Stimulated activated CD8-positive, alpha-beta memory T cell treated with anti-CD3 and anti-CD28 coated beads, Interleukin-4, amount 100 ng/mL, for 48 hours (primary cell): ENCODE results near the gene RCOR1.
"Not testable (repeated sequence)": the region's sequence is repeated elsewhere in the genome, so short reads cannot be mapped to it uniquely, and the experiment has no call there.

ENCODE experiments used
- DNase-seq: peaks from one replicate; pipeline ENCODE4 v3.0.0-alpha.2; 2020

The RCOR1 gene

DNA sequence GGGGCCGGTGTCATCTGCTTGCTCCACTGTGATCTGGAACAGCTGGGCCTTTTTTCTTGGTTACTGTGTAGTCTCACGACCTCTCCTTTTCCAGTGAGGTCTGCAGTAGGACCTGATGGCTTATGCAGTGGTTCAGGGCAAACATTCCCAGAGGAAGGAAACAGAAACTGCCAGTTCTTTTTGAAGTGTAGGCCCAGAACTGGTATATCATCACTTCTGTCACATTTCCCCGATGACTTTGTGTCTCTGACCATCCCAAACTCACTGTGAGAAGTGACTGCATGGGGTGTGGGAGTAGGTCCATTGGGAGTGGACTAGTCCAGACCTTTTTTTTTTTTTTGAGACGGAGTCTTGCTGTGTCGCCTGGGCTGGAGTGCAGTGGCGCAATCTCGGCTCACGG, 38.4 kb downstream of the RCOR1 start:
- no peak for DNase-seq

DNA sequence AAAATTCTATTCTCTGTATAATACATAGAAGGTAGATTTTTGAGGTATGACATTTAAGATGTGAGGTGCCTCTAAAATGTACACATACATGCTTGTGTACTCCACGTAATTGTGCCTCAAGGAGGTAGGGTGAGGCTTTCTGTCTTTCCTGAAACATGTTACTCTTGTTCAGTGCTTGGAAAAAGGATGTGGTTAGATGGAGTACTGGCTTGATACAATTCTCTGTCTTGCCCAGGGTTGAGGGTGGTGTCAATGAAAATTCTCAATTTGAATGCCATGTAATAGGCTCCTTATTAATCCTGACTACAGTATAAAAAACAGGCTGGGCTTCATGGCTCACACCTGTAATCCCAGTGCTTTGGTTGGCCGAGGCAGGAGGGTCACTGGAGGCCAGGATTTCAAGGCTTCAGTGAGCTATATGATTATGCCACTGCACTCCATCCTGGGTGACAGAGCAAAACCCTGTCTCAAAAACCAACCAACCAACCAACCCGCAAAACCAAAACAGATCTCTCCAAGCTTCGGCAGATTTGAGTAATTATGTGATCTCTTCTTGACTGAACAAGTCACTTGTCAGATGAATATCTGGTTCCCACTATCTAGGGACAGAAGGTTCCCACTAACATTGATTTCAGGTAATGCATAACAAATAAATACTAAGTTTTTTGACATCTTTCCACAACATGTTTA, 41.6 kb downstream of the RCOR1 start:
- peak; percentile 29 for DNase-seq

DNA sequence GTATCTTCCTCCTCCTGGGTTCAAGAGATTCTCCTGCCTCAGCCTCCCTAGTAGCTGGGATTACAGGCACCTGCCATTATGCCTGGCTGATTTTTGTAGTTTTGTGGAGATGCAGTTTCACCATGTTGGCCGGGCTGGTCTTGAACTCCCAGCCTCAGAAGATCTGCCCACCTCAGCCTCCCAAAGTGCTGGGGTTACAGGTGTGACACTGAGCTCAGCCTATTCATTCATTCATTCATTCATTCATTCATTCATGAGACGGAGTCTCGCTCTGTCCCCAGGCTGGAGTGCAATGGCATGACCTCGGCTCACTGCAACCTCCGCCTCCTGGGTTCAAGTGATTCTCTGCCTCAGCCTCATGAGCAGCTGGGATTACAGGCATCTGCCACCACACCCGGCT, 47.2 kb downstream of the RCOR1 start:
- DNase-seq = not testable (repeated sequence)

DNA sequence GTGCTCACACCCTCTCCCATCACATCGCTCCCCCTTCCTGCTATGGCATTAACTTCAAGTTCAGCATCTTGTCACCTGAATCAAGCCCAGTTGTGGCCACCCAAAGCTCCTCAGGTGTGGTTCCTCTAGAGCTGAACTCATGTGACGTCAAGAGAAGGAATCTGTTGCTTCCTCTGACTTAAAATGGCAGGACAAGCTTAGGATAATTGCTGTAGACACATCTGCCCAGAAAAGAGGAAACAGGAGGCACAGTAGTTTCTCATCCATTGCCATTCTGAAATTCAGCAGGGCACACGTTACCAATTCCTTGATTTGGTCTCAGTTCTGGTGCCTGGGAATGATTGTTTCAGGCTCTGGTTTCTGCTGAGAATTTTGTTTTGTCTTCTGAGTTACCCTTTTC, 52.1 kb downstream of the RCOR1 start:
- no peak for DNase-seq

DNA sequence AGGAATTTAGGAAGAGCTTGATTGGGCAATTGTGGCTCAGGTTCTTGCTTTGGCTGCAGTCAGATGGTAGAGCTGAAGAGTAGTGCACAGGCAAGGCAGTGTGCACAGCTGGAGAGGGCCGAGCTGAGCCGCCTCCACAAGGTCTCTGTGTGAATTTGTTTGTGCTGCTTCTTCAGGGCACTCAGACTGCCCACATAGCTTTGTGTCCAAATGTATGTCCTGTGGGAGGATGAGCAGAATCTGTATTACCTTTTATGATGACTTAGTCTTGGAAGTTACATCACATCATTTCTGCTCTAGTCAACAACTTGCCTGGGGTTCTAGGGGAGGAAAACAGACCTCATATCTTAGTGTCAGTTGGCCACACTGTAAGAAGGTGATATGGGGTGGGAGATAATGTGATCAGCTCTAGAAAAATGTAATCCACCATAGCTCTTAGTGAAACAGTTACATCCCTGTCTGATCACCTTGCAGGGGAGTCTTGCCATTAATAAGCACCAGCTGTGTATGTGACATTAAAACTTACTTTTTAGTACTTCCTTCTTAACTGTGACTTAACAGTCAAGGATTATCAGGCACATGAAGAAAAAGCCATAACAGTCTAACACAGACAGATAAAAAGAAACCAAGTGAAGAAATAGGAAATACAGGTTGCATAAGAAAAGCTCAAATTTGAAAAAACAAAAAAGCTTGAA, 53.4 kb downstream of the RCOR1 start:
- DNase-seq = no peak

DNA sequence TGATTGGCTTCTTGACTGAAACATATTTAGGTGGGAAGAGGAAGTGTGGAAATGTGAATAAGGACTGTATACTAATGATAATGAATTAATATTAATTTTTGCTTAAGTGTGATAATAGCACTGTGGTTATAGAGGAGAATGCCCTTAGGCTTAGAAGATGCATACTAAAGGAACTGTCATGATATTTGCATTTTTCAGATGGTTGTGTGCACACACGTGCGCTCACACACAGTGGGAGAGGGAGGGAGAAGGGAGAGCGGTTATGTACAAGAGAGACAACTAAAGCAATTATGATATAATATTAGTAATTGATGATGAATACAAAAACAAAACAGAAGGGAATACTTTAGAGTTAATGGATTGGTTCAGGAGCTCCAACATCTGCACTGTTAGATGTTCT, 54.2 kb downstream of the RCOR1 start:
- no peak for DNase-seq

DNA sequence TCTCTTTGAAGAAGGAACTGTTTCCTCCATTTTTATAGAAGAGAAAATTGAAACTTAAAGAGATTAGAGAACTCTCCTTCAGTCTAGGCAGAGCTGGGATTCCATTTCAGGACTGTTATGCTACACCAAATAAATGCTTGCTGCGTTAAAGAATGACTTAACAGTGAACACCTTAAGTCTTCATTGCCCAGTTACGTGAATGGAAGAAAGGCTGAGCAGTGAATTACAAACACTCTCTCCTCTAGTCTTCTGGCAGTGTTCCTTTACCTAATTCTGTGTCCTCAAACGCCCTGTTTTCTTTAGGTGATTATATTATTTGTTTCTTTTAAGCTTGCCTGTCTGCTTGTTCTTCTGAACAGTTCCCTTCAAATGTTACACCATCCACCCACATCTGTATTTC, 59.7 kb downstream of the RCOR1 start:
- DNase-seq = no peak

DNA sequence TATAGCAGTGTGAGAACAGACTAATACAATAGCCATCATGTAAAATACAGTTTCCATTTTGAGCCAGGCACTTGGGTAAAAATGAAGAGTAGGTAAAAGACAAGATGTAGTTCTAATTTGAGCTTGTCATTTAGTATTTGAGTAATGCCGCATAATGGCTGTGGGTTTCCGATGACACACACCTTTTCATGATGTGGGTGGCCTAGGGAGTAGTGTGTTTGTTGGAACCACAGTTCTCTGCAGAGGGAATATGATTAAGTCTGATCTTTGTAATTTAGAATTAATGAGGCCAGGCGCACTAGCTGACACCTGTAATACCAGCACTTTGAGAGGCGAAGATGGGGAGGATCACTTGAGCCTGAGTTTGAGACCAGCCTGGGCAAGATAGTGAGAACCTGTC, 61.8 kb downstream of the RCOR1 start:
- peak; percentile 39 for DNase-seq

DNA sequence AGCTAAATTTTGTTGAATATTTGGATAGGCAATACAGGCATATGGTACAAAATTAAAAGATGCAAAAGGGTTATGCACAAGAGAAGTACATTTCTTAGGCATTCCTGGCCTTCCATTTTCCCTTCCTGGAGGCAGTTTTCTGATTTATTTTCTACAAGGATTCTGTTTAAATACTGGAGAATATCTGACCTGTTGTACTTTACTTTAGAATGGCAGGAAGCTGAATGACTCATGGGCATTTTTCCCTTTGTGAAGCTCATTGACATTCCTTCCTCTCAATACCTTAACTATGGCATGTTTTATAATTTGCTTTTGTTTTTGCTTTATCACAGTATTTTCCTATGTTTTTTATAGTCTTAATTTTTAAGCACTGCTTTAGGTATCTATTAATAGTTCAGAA, 62.7 kb downstream of the RCOR1 start:
- DNase-seq = no peak

DNA sequence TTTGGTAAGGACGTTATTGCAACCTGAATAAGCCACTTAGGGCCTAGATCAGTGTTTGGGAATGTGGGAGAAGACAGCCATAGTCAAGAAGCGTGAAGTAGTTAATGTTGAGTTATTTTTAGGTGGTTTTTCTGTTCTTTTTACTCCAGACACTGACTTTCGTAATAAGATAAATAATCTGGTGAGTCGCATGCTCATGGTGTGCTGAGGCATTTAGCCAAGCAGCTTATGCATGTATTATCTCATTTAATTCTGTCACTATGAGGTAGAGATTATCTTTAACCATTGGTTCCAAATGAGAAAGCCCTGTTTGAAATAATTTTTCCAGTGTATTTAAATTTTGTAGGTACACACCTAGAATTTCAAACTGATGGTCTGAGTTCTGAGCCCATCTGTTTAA, 67.3 kb downstream of the RCOR1 start:
- no peak for DNase-seq

DNA sequence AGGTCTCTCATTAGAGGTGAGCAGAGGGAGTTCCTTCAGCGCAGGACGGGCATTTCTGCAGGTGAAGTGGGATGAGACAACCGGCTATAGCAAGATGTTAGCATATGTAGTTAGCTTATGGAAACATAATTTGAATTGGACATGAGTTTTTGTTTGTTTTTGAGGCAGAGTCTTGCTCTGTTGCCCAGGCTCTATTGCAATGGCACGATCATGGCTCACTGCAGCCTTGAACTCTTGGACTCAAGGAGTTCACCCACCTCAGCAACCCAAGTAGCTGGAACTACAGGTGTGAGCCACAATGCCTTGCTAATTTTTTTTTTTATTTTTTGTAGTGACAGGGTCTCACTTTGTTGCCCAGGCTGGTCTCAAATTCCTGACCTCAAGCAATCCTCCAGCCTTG, 69.2 kb downstream of the RCOR1 start:
- no peak for DNase-seq

DNA sequence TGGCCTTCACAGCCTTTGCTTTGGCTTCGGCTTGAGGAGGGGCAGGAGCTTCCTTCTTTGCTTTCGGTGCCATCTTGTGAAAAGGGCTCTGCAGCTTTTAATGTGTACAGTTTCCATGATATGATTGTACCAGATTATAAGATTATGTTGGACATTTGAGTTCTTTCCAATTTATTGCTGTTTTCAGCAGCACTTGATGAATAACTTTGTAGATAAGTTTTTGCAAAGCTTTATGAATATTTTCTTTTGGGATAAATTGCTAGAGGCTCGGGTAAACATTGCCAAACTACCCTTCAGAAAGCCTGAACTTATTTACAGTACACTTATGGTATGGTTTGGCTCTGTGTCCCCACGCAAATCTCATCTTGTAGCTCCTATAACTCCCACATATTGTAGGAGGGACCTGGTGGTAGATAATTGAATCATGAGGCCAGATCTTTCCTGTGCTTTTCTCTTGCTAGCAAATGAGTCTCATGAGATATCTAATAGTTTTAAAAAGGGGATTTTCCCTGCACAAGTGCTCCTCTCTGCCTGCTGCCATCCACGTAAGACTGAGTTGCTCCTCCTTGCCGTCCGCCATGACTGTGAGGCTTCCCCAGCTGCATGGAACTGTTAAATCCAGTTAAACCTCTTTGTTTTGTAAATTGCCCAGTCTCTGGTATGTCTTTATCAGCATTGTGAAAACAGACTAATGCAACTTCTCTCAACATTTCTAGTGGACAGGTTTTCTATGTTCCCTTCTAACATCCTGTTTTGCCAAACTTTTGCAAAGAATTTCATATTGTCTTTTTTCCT, 70.4 kb downstream of the RCOR1 start:
- DNase-seq = no peak

DNA sequence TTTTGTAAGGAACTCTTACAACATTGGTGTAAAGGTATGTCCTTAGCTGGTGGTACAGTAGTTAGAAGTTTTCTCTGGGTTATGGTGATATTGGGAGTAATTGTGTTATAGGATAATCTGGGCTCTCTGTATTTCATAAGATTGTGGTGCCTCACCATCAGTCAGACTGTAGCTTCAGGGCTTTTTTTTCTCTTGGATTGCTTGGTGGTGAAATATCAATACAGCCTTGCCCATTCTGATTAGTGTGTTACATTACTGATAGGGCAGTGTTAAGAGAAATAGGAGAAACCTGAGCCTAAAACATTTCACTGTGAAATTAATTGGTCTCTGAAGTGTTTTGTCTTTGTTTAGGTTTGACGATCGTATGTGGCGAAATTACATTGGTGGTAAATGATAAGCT, 71.0 kb downstream of the RCOR1 start:
- DNase-seq = no peak

DNA sequence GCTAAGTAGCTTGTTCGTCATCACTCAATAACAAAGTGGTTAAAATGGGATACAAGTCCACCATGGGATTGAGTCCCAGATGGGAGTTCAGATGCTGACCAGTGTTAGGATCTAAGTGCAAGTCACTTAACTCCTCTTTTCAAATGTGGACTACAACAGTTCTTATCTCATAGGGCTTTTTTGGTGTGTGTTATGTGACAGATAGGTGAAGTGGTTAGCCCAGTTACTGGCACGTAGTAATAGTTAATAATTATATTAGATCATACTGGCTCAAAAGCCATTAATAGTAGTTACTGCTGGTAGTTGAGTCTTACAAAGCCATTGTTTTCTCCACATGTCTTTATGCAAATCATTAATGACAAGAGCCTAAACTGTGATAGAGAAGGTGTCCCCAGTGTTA, 73.2 kb downstream of the RCOR1 start:
- no peak for DNase-seq

DNA sequence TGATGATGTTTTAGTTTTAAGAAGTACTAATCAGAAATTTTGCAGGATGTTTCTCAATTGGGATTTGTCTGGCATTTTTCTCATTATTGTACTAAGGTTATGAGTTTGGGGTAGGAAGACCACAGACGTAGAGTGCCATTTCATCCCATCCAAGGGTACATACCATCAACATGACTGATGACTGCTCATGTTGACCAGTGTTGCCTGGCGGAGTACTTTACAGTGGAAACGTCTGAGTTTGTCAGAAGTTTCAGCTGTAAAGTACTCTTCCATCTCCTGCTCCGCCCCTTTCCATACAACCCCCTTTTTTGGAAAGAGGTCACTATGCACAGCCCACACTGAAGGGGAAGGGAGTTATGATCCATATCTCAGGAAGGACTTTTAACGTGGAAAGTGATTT, 74.2 kb downstream of the RCOR1 start:
- DNase-seq = no peak

DNA sequence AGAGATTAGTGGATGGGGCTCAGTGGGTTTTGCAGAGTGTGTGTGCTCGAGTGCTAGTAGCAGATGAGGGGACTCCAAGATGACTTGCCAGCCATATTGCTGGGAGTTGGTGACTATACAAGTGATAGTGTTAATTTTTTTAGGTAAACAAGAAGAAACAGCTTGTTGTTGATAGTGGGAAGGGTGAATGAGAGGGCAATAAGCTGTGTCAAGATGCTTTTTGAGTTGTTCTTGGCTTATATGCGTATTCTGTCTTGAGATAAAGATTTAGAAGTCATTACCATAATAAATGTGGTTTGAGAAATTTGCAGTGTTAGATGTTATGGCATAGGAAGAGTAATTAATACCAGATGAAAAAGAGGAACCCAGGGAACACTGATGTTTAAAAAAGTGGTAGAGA, 75.3 kb downstream of the RCOR1 start:
- no peak for DNase-seq

DNA sequence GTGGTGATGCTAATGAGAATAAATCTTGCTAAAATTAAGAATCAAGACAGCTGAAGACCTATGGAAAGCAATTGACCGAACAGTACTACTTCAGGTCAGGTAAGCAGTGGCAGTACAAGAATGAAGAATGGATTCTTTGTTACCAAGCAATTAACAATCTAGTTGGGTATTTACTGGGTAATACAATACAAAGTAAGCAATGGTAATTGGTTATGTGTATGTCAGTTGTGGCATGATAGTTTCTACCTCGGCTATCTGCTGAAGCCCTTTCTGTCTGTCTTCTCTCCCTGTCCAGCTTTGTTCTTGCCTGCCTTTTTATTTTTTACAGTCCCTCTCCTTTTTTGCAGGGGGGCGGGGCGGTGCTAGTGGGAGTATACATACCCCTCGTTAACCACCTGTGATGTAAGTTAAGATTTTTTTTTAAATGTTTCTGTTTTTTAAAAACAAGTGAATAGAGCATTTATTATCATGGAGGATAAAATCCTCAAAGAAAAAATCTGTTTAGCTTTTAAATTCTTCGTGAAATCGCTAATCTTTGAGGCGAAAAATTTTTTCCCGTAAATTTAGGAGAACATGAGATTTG, 75.9 kb downstream of the RCOR1 start:
- DNase-seq = no peak

DNA sequence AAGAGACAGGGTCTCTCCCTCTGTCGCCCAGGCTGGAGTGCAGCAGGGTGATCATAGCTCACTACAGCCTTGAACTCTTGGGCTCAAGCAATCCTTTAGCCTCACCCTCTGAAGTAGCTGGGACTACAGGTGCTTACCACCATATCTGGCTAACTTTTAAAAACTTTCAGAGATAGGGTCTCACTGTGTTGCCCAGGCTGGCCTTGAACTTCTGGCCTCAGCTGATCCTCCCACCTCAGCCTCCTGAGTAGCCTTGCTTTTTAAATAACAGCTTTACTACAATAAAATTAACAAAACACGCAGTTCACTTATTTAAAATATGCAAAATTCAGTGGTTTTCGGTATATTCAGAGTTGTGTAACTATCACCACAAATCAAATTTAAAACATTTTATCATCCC, 79.0 kb downstream of the RCOR1 start:
- DNase-seq = no peak

DNA sequence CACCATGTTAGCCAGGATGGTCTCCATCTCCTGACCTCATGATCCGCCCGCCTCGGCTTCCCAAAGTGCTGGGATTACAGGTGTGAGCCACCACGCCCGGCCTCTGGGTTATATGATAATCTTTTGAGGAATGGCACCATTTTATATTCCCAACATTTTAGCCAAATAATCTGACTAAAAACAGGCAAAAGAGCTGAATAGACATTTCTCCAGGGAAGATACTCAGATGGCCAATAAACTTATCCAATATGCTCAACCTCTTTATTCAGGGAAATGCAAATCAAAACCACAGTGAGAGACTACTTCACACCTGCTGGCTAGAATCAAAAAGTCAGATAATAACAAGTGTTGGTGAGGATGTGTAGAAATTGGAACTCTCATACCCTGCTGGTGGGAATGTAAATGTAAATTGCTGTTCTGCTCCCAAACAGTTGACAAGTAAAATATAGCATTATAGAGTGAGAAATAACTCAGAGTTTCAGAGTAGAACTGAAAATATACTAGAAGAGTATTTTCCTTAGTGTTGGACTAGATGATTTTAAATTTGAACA, 80.0 kb downstream of the RCOR1 start:
- no peak for DNase-seq

DNA sequence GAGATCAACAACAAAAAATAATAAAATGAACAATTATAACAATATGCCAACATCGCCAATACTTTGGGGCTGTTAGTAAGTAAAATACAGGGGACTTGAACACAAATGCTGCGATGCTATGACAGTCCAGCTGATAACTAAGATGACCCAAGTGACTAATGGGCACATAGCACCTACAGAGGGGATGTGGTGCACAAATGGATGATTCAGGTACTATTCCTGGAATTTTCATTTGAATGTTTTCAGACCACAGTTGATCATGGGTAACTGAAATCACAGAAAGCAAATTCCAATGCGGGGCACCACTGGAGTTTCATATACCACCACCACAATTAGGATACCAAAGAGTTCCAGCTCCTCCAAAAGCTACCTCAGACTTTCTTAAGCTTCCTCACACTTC, 82.9 kb downstream of the RCOR1 start:
- DNase-seq = no peak

DNA sequence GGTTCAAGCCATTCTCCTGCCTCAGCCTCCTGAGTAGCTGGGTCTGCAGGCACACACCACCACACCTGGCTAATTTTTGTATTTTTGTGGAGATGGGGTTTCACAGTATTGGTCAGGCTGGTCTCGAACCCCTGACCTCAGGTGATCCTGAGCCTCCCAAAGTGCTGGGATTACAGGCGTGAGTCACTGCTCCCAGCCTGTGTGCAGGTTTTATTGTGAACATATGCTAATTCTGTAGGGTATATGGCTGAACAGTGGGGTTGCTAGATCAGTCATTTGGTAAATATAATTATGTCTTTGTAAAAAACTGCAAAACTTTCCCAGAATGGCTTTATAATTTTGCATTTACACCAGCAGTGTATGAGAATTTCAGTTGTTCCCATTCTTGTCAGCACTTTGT, 85.9 kb downstream of the RCOR1 start:
- DNase-seq = no peak

DNA sequence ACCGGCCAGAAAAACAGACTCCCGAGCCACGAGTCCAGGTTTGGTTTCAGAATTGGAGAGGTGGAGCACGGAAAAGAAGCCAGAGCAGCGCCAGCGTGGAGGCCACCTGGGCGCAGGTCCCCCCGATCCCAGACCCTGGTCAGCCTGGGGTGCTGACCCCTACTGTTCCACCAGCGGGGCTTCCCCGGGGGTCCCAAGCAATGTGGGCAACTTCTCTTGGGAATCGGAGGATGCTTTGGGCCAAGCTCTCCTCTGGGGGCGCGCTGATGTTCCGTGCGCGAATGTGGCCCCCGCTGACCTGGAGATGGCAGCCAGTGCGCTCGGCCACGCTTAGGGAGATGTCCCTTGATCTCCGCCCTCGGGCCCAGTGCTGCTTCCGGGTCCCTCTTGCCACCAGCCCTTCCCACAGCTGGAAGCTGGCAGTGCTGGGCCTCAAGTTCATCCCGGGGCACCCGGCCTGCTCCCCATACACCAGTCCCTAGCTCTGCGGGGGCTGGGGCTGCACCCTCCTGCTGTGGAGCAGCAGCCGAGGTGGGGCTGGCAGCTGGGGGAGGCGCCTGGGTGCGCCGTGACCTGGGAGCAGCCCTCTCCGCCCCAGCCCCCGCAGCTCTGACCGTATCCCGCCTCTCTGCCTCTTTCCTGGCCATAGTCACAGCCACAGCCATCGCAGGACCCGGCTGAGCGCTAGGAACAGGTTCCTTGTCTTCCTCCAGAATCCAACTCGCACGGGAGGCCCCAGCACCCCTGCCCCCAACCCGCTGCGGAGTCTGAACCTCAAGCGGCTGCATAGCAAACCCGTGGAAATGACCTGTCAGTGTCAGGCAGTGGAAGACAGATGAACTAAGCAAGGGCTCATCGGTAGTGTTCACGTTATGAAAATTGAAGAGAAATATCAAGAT, 91.2 kb downstream of the RCOR1 start:
- no peak for DNase-seq

DNA sequence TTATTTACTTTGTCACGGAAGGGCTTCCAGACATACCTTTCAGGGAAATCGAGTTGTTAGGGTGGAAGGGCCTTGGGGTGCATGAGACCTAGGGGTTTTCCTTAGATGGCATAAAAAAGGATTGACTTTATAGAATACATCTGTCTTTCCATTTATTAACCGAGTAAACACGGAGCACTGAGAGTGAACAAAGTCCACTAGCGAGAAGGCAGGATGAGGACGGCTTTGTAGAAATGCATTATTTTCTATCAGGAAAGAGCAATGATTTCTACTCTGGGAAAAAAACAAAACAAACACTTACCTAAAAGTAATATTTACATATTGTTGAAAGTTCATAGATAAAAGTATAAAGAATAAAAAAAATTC, 91.8 kb downstream of the RCOR1 start:
- no peak for DNase-seq
